Measurements from ENCODE around the gene LRRC8D.

The LRRC8D gene

DNA sequence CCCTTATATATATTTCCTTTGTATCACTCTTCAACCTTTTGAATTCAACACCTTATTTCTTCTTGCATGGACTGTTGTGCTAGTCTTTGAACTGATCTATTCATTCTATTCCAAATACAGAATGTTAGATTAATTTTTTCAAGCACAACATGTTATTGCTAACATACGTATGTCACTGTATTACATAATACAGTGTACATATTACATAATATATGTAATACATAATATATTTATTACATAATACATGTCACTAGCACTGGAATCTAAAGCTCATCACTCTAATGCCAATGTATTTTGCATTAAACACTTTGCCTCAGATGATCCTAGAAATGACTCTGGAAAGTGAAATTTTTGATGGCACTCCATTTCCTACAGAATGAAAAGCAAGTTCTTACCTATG lies 59.8 kb downstream of the LRRC8D start:
- H3K4me3 ChIP-seq (ENCODE audit: low read length): no peak overlapping the region
- DNase-seq (ENCODE audit: low read depth): no peak
- TF ChIP-seq, protein P1, sequence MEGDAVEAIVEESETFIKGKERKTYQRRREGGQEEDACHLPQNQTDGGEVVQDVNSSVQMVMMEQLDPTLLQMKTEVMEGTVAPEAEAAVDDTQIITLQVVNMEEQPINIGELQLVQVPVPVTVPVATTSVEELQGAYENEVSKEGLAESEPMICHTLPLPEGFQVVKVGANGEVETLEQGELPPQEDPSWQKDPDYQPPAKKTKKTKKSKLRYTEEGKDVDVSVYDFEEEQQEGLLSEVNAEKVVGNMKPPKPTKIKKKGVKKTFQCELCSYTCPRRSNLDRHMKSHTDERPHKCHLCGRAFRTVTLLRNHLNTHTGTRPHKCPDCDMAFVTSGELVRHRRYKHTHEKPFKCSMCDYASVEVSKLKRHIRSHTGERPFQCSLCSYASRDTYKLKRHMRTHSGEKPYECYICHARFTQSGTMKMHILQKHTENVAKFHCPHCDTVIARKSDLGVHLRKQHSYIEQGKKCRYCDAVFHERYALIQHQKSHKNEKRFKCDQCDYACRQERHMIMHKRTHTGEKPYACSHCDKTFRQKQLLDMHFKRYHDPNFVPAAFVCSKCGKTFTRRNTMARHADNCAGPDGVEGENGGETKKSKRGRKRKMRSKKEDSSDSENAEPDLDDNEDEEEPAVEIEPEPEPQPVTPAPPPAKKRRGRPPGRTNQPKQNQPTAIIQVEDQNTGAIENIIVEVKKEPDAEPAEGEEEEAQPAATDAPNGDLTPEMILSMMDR (conservative IDR thresholded peaks at IDR 0.05; ENCODE audit: low read length): no peak

DNA sequence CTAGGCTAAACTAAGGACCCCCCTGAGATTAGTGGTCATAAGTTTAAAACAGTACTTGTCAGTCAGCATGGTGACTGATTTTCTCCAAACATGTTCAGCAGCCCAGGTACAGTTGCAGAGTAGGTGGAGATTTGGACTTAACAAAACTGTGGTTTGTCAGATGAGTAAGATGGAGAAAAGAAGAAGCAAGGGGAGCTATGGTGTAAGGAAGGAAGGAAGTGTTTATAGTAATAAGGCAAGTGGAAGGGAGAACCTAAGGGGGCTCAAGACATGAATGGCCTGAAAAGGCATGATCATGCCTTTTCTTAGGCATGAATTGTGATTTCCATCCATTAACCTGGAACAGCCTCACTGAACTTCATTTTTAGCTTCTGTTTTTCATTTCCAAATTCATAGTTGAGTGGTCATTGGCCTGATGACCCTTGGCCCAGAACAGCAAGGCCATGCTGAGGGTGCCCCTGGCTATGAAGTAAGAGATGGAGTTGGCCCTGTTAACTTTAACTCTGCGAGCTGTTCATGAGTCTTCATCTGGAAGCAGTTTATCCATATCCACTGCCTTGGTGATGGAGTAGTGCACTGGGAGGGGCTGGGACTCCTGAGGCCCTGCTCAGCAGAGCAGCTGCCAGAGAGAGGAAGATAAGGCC lies 60.7 kb downstream of the LRRC8D start:
- H3K4me3 ChIP-seq (ENCODE audit: low read length): no peak overlapping the region
- DNase-seq (ENCODE audit: low read depth): no peak
- TF ChIP-seq, protein P1 (conservative IDR thresholded peaks at IDR 0.05; ENCODE audit: low read length): no peak

DNA sequence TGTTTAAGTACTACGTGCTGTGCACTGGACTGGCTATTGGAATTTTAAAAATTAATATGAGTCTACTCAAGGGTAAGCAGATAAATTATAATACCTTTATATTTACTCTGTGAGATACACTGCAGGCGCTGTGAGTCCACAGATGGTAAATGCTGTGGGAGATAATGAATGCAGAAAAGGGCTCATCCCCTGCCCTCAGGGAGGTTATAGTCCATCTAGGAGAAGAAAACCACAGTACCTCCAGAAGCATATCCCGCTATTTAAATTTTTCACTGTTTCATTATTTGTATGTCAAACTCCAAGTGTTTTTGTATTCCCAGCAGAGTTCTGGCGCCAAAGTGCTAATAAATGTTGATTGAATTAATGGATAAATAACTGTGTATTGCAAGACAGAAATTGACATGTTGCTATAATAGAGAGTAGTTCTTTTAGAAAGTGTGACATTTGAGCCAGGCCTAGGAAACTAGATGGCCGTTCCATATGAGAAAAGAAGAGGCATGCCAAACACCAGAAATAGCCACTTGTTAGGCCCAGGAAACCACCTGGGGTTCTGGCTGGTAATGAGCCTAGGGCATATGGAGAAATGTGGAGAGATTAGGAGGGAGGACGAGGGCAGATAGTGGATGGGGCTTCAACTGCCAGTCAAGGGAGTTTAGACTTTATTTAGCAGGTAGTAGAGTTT lies 61.7 kb downstream of the LRRC8D start:
- DNase-seq (ENCODE audit: low read depth): no peak
- no peak overlapping the region for H3K4me3 ChIP-seq (ENCODE audit: low read length)
- TF ChIP-seq, protein P1 (conservative IDR thresholded peaks at IDR 0.05; ENCODE audit: low read length): no peak

GRCh38 chr1:89883030-89883379 lies 62.2 kb downstream of the LRRC8D start:
- H3K4me3 ChIP-seq (ENCODE audit: low read length): no peak overlapping the region
- TF ChIP-seq, protein P1 (conservative IDR thresholded peaks at IDR 0.05; ENCODE audit: low read length): no peak

DNA sequence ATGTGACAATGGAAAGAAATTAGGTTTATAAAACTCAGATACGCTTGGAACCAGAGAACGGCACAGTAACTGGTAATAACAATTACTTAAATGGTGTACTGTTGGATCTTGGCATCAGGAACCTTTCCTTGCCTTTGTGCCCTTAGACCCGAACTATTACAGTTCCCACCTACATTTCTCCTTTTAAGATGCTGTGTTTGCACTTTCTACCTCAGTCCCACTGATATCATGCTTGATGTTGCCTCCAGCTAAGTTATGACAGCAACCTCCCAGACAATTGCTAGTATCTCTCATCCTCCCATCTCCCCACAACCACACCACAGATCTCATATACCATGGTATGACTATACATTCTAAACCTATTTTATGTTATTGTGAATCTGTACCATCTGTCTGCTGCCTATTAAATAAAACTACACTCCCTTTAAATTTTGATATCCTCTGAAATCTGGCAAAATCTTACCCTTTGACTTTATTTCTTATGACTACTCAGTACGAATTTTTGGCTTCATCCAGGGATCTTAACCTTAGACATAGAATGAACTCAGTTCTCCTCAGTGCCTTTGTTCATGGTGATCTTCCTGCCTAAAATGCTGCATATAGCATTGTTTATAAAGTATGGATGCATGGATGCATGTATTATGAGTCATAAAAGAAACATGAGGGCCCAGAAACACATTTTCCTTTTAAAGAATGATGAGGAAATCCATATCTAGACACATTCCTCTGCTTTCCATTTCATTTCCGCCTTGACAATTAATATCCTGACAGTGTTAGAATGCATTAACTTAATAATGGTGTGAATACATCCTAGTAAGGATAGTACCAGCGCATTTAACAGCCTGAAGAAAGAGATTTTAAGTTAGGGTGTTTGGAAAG lies 64.1 kb downstream of the LRRC8D start:
- H3K4me3 ChIP-seq (ENCODE audit: low read length): no peak overlapping the region
- TF ChIP-seq, protein P1 (conservative IDR thresholded peaks at IDR 0.05; ENCODE audit: low read length): no peak
- no peak for DNase-seq (ENCODE audit: low read depth)

More at GRCh38 chr1:89883030-89883379, 62.2 kb downstream of the LRRC8D start:
- no peak for DNase-seq (ENCODE audit: low read depth)

DNA sequence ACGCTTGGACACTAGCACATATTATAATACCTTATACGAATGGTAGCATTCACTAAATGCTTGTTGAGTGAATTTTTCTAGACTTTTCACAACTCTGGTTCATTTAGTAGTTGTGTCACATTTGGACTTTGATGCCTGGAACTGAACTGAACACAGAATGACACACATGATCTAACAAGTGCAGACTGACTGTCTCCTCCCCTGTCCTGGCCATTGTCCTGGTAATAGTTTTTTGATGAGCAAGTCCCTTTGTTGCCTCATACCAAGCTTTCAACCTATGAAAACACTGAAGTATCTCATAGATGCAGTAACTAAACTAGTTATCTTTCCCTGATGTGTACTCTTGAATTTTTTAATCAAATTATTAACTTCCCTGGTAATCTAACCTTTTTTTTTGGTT lies 66.4 kb downstream of the LRRC8D start:
- peak; percentile 67 for DNase-seq (ENCODE audit: low read depth)
- H3K4me3 ChIP-seq (ENCODE audit: low read length): no peak overlapping the region
- TF ChIP-seq, protein P1 (conservative IDR thresholded peaks at IDR 0.05; ENCODE audit: low read length): no peak

Measured in AG10803 (cell line).